ENCODE results near the gene CACNA1C. TPM values are rescaled to one million over a fixed set of nuclear protein-coding genes. Genes with fewer than 3 reads are reported as not detected.

Gene CACNA1C
- total RNA-seq, 1 experiment from 2014 or later: 1.1 TPM

DNA sequence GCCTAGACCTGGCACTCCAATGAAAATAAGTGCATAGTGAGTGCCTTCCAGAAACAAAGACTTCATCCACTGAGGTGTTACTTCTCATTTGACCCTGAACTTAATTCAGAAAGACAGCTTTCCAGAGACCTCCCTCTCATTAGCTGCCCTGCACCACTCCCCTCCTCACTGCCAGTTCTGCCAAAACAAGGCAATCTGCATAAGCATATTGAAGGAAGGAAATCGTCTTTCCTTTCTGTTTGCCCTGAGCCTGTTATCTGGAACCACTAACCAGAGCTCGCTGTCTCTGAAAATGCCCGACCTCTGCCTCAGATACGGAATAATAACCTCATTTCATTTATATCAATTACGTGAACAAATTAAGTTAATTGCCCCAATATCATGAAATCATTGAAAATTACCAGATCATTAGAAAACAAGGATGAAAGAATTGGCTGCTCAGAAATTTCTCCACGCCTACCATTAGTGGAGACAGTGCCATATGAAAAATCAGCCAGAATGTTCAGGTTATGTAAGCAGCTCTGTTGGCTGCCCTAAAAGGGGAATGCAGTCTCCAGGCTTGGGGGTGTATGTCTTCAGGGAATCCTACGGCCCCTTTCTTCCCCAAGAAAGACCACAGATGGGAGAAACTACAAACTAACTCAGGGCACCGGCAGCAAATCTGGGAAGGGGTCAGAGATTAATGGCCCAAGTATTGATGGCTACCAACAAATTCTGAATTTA is 592.1 kb downstream of the CACNA1C start:
- no peak for TF ChIP-seq CTCF (conservative IDR thresholded peaks at IDR 0.05)
- Mint-ChIP-seq H3K27me3 (ENCODE audit: low read depth) (peaks cover 7% of the 10 kb centered on the region), H3K4me1 (peaks cover 26 to 27% of the 10 kb centered on the region in 2 experiments), H3K27ac (0 out of 7 replicates have a peak overlapping the region, but pooled peaks of 1 of the 3 experiments have one; percentile 2), H3K9me3 (no peaks in the 10 kb centered on the region; a peak in 2 of 5 replicates), H3K4me3 (no peak overlapping the region), H3K36me3 (ENCODE audit: insufficient read depth in 1 of 3, low read depth in 3 of 3) (no peaks in the 10 kb centered on the region; a peak in 2 of 7 replicates)
- H2BK20ac ChIP-seq (ENCODE audit: low read depth, low read length, poor library complexity, severe bottlenecking): no peak overlapping the region
- DNase-seq: no peak
- no peak overlapping the region for H4K5ac ChIP-seq (ENCODE audit: insufficient read length, low read depth, low read length)
- H2BK15ac ChIP-seq (ENCODE audit: low read depth, low read length): no peak overlapping the region
- no peaks in the 10 kb centered on the region for H4K20me1 ChIP-seq (ENCODE audit: control insufficient read depth, insufficient read depth, insufficient read length)
- no peak overlapping the region for H2AK5ac ChIP-seq (ENCODE audit: insufficient read length, low read length)
- no peaks in the 10 kb centered on the region; the same call in 1 of the 2 replicates for H3K27me3 ChIP-seq (ENCODE audit: insufficient read depth, low read length)
- H3K23me2 ChIP-seq (ENCODE audit: insufficient read length, low read depth, low read length, poor library complexity, severe bottlenecking): no peaks in the 10 kb centered on the region
- no peak overlapping the region for H2AFZ ChIP-seq (ENCODE audit: low read length)
- no peaks in the 10 kb centered on the region for H3K79me1 ChIP-seq (ENCODE audit: insufficient read depth, low read depth, low read length, poor library complexity, severe bottlenecking)
- H3K4ac ChIP-seq (ENCODE audit: low read depth, low read length): no peak overlapping the region
- H3K27ac ChIP-seq (ENCODE audit: insufficient read length, low read depth, low read length): no peak overlapping the region
- no peak overlapping the region for H4K91ac ChIP-seq (ENCODE audit: insufficient read length, low read depth, low read length)
- WGBS (ENCODE audit: extremely low coverage, insufficient read length, low lambda C conversion rate): no CpG with 5 or more reads among the region's 8 CpGs
- no peak overlapping the region for H2BK5ac ChIP-seq (ENCODE audit: insufficient read length, low read length)
- no peak overlapping the region for H3K14ac ChIP-seq (ENCODE audit: insufficient read depth, low read length)
- no peak overlapping the region for H3K4me2 ChIP-seq (ENCODE audit: insufficient read depth, insufficient read length, low read length)
- no peak overlapping the region for H4K8ac ChIP-seq (replicated peaks; ENCODE audit: insufficient read length, low read depth, low read length)
- peaks cover 5% of the 10 kb centered on the region; the same call in 1 of the 2 replicates for H3K4me1 ChIP-seq (ENCODE audit: insufficient read depth, low read length)
- no peaks in the 10 kb centered on the region for H3K79me2 ChIP-seq (ENCODE audit: insufficient read depth, low read length)
- H3K18ac ChIP-seq (ENCODE audit: insufficient read length, low read depth, low read length): no peak overlapping the region
- no peak overlapping the region for H3K23ac ChIP-seq (ENCODE audit: insufficient read length, low read depth, low read length)
- no peak overlapping the region for H3K9ac ChIP-seq (ENCODE audit: extremely low read depth, insufficient read length, low read length)
- no peak overlapping the region for H2BK120ac ChIP-seq (ENCODE audit: low read depth, low read length, poor library complexity, severe bottlenecking)
- no peak overlapping the region for H3T11ph ChIP-seq (ENCODE audit: low read length)
- H3K9me3 ChIP-seq (ENCODE audit: control insufficient read depth, low read depth, low read length): no peaks in the 10 kb centered on the region
- no peak overlapping the region for H3K56ac ChIP-seq (ENCODE audit: insufficient read length, low read depth, low read length)
- no peak overlapping the region for H2BK12ac ChIP-seq (ENCODE audit: insufficient read length, low read depth, low read length)

Data from H9 (cell line).